Activated CD8-positive, alpha-beta memory T cell treated with anti-CD3 and anti-CD28 coated beads for 1 hour (primary cell): Measurements from ENCODE around the gene PHOX2A.

ENCODE experiments used
- DNase-seq, 2 donors: peaks; one replicate each; pipeline ENCODE4 v3.0.0-alpha.2; 2020; ENCODE audit warnings: low read depth in 1 of 2; ENCODE audit errors: extremely low read depth in 1 of 2

Gene PHOX2A

DNA sequence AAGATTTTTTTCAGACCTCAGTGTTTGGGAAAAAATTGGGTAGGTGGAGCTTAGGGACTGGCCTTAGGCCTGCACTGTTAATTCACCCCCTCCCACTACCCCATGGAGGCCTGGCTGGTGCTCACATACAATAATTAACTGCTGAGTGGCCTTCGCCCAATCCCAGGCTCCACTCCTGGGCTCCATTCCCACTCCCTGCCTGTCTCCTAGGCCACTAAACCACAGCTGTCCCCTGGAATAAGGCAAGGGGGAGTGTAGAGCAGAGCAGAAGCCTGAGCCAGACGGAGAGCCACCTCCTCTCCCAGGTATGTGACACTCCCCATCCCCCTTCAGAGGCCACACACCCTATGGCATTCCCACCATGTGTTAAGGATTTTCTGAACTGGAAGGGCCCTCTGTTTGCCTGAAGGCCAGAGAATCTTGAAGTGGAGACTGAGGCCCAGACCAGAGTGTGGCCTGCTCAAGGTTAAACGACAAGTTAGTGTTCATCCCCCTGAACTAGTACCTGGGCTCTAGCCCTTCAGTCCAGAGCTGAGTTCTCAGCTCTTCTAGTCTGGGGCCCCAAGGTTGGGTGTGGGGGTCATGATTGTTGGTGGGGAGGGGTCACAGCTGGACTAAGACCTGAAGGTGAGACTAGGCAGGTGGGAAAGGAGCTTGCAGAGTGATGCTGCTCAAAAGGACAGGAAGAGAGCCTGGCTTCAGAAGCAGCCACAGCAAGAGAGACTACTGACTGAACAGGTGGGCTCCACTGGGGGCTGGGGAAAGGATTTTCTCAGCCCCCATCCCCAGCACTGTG lies 54.3 kb downstream of the PHOX2A start:
- no peak for DNase-seq
